GM10847 (cell line): ENCODE measurements around the gene AKNAD1.

Source experiments
- POLR2A ChIP-seq: IDR thresholded peaks from 2 replicates; pipeline ENCODE4 v1.6.1; 2011; ENCODE audit not compliant: insufficient read length; ENCODE audit errors: extremely low read depth

The AKNAD1 gene

DNA sequence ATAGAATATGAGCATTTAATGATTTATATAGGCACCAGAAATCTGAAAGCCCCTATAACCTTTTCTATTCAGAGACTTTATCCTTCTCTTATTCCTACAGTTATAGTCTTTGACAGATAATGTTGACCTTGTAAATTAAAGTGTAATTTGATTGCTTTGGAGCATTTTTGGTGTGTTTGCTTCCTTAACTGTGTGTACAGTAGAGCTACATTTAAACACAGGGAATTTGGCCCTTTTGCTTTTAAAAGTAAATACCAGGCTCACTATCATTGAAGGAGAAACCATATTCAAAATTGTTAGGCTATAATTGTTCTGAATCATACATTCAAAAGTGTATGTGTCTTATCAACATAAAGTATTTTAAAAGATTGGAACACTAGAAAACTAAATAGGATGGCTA is 77.4 kb downstream of the AKNAD1 start:
- TF ChIP-seq POLR2A = no peak

DNA sequence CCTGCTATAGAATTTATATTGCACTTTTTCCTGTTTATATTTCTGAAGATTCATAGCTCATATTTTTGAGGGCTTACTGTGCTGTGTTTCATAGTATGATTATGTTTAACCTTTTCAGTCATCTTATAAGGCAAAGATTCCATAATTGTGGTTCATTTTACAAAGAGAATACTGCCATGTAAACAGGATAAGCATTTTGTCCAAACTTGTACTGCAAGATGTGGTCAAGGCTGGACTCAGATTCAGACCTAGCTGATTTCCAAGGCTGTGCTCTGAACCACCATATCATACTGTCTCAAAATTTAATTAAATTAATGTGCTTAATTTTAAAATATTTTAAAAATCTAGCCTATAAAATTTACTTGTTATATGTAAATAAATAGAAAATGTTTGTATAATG is 79.1 kb downstream of the AKNAD1 start:
- TF ChIP-seq POLR2A = no peak

GRCh38 chr1:108767708-108768107 is 89.2 kb downstream of the AKNAD1 start:
- no peak for TF ChIP-seq POLR2A

DNA sequence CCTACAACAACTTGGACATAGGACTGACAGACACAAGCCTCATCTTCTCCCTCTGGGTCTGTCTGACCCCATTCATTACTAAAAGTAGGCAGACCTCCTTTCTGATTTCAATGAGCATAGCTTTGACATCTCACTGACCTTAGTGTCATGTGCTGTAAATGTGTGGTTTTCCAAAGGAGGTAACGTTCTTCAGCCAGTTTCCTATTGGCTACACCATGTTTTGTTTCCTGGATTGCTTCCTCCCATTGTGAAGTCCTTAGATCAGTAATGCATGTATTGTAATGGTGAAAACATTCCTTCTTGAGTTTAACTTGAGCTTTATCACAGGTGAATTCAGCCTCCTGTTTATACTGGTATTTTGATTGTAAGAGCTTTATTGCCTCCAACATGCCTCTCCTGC is 89.8 kb downstream of the AKNAD1 start:
- TF ChIP-seq POLR2A = no peak
